CD14-positive monocyte (primary cell): ENCODE data around the gene SMG6. TPM values are rescaled to one million over a fixed set of nuclear protein-coding genes. Genes with fewer than 3 reads are reported as not detected.

Experiments used
- DNase-seq, 3 donors: peaks; one replicate each; pipeline ENCODE4 v3.0.0-alpha.2; 2011 to 2022
- H2AFZ ChIP-seq: 2 replicates; pipeline ENCODE4 v1.6.0; 2012; ENCODE audit warnings: mild to moderate bottlenecking, low read depth, low read length, inconsistent platforms; ENCODE audit not compliant: insufficient read depth, poor library complexity, severe bottlenecking
- H3K27ac ChIP-seq, 2 donors: 1 replicate in 1 of 2; 2 replicates in 1 of 2; pipeline ENCODE4 v1.5.1; 2012 to 2013; ENCODE audit warnings: low read length in 2 of 2, control low read depth in 1 of 2, inconsistent platforms in 1 of 2, low read depth in 1 of 2, mild to moderate bottlenecking in 1 of 2
- H3K27me3 ChIP-seq, 2 donors: one replicate each; pipeline versions ENCODE4 v1.6.0 to v1.6.1; 2011 to 2013; ENCODE audit warnings: low read length in 2 of 2; ENCODE audit not compliant: control insufficient read depth in 2 of 2, insufficient read depth in 2 of 2
- H3K36me3 ChIP-seq, 2 donors: replicated peaks in 1 of 2; 1 replicate in 1 of 2; 2 replicates in 1 of 2; pipeline versions ENCODE4 v1.5.1 to v1.6.1; 2012 to 2013; ENCODE audit warnings: low read length in 2 of 2, control low read depth in 1 of 2, inconsistent platforms in 1 of 2, mild to moderate bottlenecking in 1 of 2; ENCODE audit not compliant: insufficient read depth in 2 of 2, control insufficient read depth in 1 of 2
- H3K4me1 ChIP-seq, 2 donors: 1 replicate in 1 of 2; 2 replicates in 1 of 2; pipeline versions ENCODE4 v1.5.1 to v1.6.1; 2012 to 2013; ENCODE audit warnings: low read length in 2 of 2, control low read depth in 1 of 2, inconsistent platforms in 1 of 2, mild to moderate bottlenecking in 1 of 2, moderate library complexity in 1 of 2; ENCODE audit not compliant: insufficient read depth in 2 of 2, control insufficient read depth in 1 of 2
- H3K4me2 ChIP-seq: replicated peaks from 2 replicates; pipeline ENCODE3; 2012; ENCODE audit warnings: low read length, moderate library complexity, mild to moderate bottlenecking; ENCODE audit not compliant: poor library complexity, severe bottlenecking; ENCODE audit errors: extremely low read depth
- H3K4me3 ChIP-seq, 3 experiments: fragments of 200-600 bp in 1 of 3; sonication (generic) in 1 of 3; replicated peaks in 1 of 3; 1 replicate in 2 of 3; 2 replicates in 1 of 3; pipeline ENCODE4 v1.5.1; 2011 to 2013; ENCODE audit warnings: low read length in 3 of 3, mild to moderate bottlenecking in 3 of 3, control low read depth in 2 of 3, low read depth in 2 of 3, inconsistent platforms in 1 of 3, moderate library complexity in 1 of 3
- H3K79me2 ChIP-seq: 2 replicates; pipeline ENCODE4 v1.6.0; 2012; ENCODE audit warnings: mild to moderate bottlenecking, control low read depth, inconsistent platforms, low read length, moderate library complexity; ENCODE audit not compliant: insufficient read depth
- H3K9ac ChIP-seq: 2 replicates; pipeline ENCODE4 v1.6.0; 2017; ENCODE audit warnings: low read length, mild to moderate bottlenecking; ENCODE audit not compliant: insufficient read depth, poor library complexity, severe bottlenecking
- H3K9me3 ChIP-seq, 2 donors: replicated peaks in 1 of 2; 1 replicate in 1 of 2; 2 replicates in 1 of 2; pipeline versions ENCODE4 v1.5.1 to v1.6.1; 2012 to 2013; ENCODE audit warnings: low read length in 2 of 2, control low read depth in 1 of 2; ENCODE audit not compliant: control insufficient read depth in 1 of 2, insufficient read depth in 1 of 2
- H4K20me1 ChIP-seq: 2 replicates; pipeline ENCODE4 v1.6.0; 2012; ENCODE audit warnings: mild to moderate bottlenecking, low read length, control low read depth, moderate library complexity; ENCODE audit not compliant: insufficient read depth
- H3K27ac Mint-ChIP-seq, 7 donors: one replicate each; pipeline ENCODE4 v1.8.0; 2020; ENCODE audit warnings: mild to moderate bottlenecking in 7 of 7, mixed read lengths in 7 of 7, moderate library complexity in 6 of 7, inconsistent platforms in 2 of 7
- H3K27me3 Mint-ChIP-seq, 3 donors: one replicate each; pipeline ENCODE4 v1.8.0; 2021 to 2022; ENCODE audit warnings: low read depth in 3 of 3, mild to moderate bottlenecking in 3 of 3, mixed read lengths in 3 of 3, moderate library complexity in 3 of 3, inconsistent platforms in 1 of 3
- H3K36me3 Mint-ChIP-seq, 2 donors: one replicate each; pipeline ENCODE4 v1.8.0; 2020; ENCODE audit warnings: mixed read lengths in 2 of 2, inconsistent platforms in 1 of 2, mild to moderate bottlenecking in 1 of 2
- H3K4me1 Mint-ChIP-seq: one replicate; pipeline ENCODE4 v1.8.0; 2020; ENCODE audit warnings: mild to moderate bottlenecking, mixed read lengths
- H3K4me3 Mint-ChIP-seq, 2 donors: one replicate each; pipeline ENCODE4 v1.8.0; 2020; ENCODE audit warnings: mild to moderate bottlenecking in 2 of 2, mixed read lengths in 2 of 2, moderate library complexity in 1 of 2
- H3K9me3 Mint-ChIP-seq, 7 donors: one replicate each; pipeline ENCODE4 v1.8.0; 2020 to 2022; ENCODE audit warnings: mixed read lengths in 7 of 7, mild to moderate bottlenecking in 6 of 7, moderate library complexity in 6 of 7, inconsistent platforms in 2 of 7
- WGBS: methylation state at CpG from one replicate; pipeline ENCODE4 v1.1.5; 2013; ENCODE audit warnings: missing lambda C conversion rate; ENCODE audit not compliant: insufficient coverage; 5-methylcytosine and 5-hydroxymethylcytosine counted together
- intact Hi-C, 2 donors: fragments of 100-400 bp; cut with micrococcal nuclease; formaldehyde crosslinking; loops; one replicate each; pipeline versions ENCODE4 v1.15.0 to v1.15.1; 2023
- polyA plus RNA-seq, 3 donors: library from polyadenylated mRNA; depleted of rRNA in 1 of 3; unstranded in 2 of 3; stranded (reverse) in 1 of 3; fragments of 300-500 nt in 2 of 3; fragments of >200 nt in 1 of 3; fragmentation: Illumina TruSeq in 2 of 3; gene quantifications; 1 replicate in 2 of 3; 2 replicates in 1 of 3; pipeline ENCODE4 v1.2.3, GENCODE V29; 2012 to 2021
- TF ChIP-seq, protein P1 (sequence below): fragments of 200-600 bp; IDR thresholded peaks from one replicate; pipeline ENCODE4 v1.8.0; 2022; ENCODE audit warnings: antibody characterized with exemption, mild to moderate bottlenecking

SMG6 gene
- polyA plus RNA-seq, 3 donors, result 0.67 to 7.1 (median 1.1) TPM

- Histone ChIP-seq H3K4me2 (no peak overlapping the region), H3K4me3 (no peak overlapping the region), H3K79me2 (no peaks in the 10 kb centered on the region), H3K4me1 (no peaks in the 10 kb centered on the region), H3K36me3 (no peaks in the 10 kb centered on the region), H3K9ac (no peak overlapping the region), H3K9me3 (peaks cover 0 to 6% of the 10 kb centered on the region in 2 donors), H2AFZ (no peak overlapping the region), H3K27me3 (peaks cover 2 to 25% of the 10 kb centered on the region in 2 donors), H4K20me1 (no peaks in the 10 kb centered on the region), H3K27ac (no peak overlapping the region)
- Mint-ChIP-seq H3K4me3 (no peak overlapping the region), H3K27ac (no peak overlapping the region), H3K36me3 (no peaks in the 10 kb centered on the region), H3K27me3 (peaks cover 14 to 49% (median 32%) of the 10 kb centered on the region in 3 donors), H3K9me3 (peaks cover 0 to 9% (median 3%) of the 10 kb centered on the region in 7 donors), H3K4me1 (peaks cover under 1% of the 10 kb centered on the region)
- 97% methylated on average over 18 of the region's 19 CpGs for WGBS
- TF ChIP-seq, protein P1, sequence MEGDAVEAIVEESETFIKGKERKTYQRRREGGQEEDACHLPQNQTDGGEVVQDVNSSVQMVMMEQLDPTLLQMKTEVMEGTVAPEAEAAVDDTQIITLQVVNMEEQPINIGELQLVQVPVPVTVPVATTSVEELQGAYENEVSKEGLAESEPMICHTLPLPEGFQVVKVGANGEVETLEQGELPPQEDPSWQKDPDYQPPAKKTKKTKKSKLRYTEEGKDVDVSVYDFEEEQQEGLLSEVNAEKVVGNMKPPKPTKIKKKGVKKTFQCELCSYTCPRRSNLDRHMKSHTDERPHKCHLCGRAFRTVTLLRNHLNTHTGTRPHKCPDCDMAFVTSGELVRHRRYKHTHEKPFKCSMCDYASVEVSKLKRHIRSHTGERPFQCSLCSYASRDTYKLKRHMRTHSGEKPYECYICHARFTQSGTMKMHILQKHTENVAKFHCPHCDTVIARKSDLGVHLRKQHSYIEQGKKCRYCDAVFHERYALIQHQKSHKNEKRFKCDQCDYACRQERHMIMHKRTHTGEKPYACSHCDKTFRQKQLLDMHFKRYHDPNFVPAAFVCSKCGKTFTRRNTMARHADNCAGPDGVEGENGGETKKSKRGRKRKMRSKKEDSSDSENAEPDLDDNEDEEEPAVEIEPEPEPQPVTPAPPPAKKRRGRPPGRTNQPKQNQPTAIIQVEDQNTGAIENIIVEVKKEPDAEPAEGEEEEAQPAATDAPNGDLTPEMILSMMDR, result no peak
- no peak for DNase-seq
- intact Hi-C loops, result no loop called here
Measured at GRCh38 chr17:2017274-2017941, 286.2 kb downstream of the SMG6 start.

DNA sequence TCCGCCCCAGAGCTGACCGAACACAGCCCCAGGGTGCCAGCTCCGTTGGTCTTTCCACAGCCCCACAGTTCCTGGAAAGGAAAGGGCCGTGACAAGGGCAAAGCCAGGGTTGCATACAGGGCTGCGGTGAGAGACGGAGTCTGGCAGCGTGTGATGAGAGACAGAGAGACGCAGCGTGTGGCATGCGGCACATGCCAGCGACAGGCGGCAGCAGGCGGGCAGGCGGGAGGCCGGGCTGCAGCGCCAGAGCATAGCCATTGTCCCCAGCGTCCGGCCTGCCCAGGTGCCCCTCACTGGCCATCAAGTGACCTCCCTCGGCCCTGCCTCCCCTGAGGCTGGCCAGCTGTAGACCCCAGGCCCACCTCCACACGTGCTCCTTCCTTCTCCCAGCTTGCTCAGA, 287.1 kb downstream of the SMG6 start:
- H3K27me3 Mint-ChIP-seq, result peaks cover 8 to 45% (median 27%) of the 10 kb centered on the region in 3 donors
- H3K36me3 ChIP-seq, result no peaks in the 10 kb centered on the region
- H3K4me1 Mint-ChIP-seq, result peaks cover 10% of the 10 kb centered on the region
- no peak overlapping the region for H3K27ac Mint-ChIP-seq
- no peak overlapping the region for H3K4me2 ChIP-seq
- H3K4me1 ChIP-seq, result no peaks in the 10 kb centered on the region
- no peak overlapping the region for H3K4me3 Mint-ChIP-seq
- no peaks in the 10 kb centered on the region for H3K79me2 ChIP-seq
- H2AFZ ChIP-seq, result no peak overlapping the region
- 95% methylated on average over 20 of the region's 20 CpGs for WGBS
- TF ChIP-seq, protein P1, result no peak
- peaks cover 0 to 6% of the 10 kb centered on the region in 2 donors for H3K9me3 ChIP-seq
- no peak overlapping the region for H3K9ac ChIP-seq
- H3K27me3 ChIP-seq, result peaks cover 0 to 18% of the 10 kb centered on the region in 2 donors
- no peaks in the 10 kb centered on the region for H4K20me1 ChIP-seq
- H3K27ac ChIP-seq, result no peak overlapping the region
- H3K36me3 Mint-ChIP-seq, result no peaks in the 10 kb centered on the region
- intact Hi-C loops, result no loop called here
- peaks cover 0 to 6% (median 3%) of the 10 kb centered on the region in 7 donors for H3K9me3 Mint-ChIP-seq
- DNase-seq, result no peak
- H3K4me3 ChIP-seq, result no peak overlapping the region
